NCI-H2196 treated with DMSO at 0.1 percent for 48 hours (cell line): ENCODE results near the gene RASSF5.
"Not testable (repeated sequence)": the region's sequence is repeated elsewhere in the genome, so short reads cannot be mapped to it uniquely, and the experiment has no call there.

Experiments used
- DNase-seq: peaks from one replicate; lab custom pipeline; 2025; ENCODE audit not compliant: unreplicated experiment; lab: John Stamatoyannopoulos, UW

RASSF5 gene

GRCh38 chr1:206566999-206567398, 59.7 kb downstream of the RASSF5 start:
- DNase-seq = no peak

- no peak for DNase-seq
Measured at GRCh38 chr1:206568256-206568655, 60.9 kb downstream of the RASSF5 start.

- no peak for DNase-seq
Measured at GRCh38 chr1:206568779-206569352, 61.5 kb downstream of the RASSF5 start.

- no peak for DNase-seq
Measured at GRCh38 chr1:206569556-206569955, 62.2 kb downstream of the RASSF5 start.

- DNase-seq = no peak
Measured at GRCh38 chr1:206570529-206570928, 63.2 kb downstream of the RASSF5 start.

- DNase-seq = no peak
Measured at GRCh38 chr1:206572835-206573234, 65.5 kb downstream of the RASSF5 start.

GRCh38 chr1:206573319-206573718, 66.0 kb downstream of the RASSF5 start:
- DNase-seq = no peak

GRCh38 chr1:206573762-206574161, 66.4 kb downstream of the RASSF5 start:
- DNase-seq = no peak

GRCh38 chr1:206575165-206575893, 68.0 kb downstream of the RASSF5 start:
- DNase-seq = no peak

- DNase-seq = no peak
Measured at GRCh38 chr1:206575894-206576737, 68.8 kb downstream of the RASSF5 start.

GRCh38 chr1:206577626-206578025, 70.3 kb downstream of the RASSF5 start:
- no peak for DNase-seq

GRCh38 chr1:206578068-206578977, 71.0 kb downstream of the RASSF5 start:
- no peak for DNase-seq

- no peak for DNase-seq
Measured at GRCh38 chr1:206578978-206579374, 71.6 kb downstream of the RASSF5 start.

GRCh38 chr1:206579747-206580437, 72.6 kb downstream of the RASSF5 start:
- no peak for DNase-seq

GRCh38 chr1:206580438-206581113, 73.2 kb downstream of the RASSF5 start:
- no peak for DNase-seq

GRCh38 chr1:206581114-206581497, 73.8 kb downstream of the RASSF5 start:
- DNase-seq = not testable (repeated sequence)

GRCh38 chr1:206581571-206581981, 74.2 kb downstream of the RASSF5 start:
- no peak for DNase-seq

GRCh38 chr1:206582537-206582936, 75.2 kb downstream of the RASSF5 start:
- no peak for DNase-seq

GRCh38 chr1:206582971-206583706, 75.8 kb downstream of the RASSF5 start:
- DNase-seq = no peak
